Tibial nerve (tissue), 4 donors: Measurements from ENCODE around the gene ABHD8. TPM values are rescaled to one million over a fixed set of nuclear protein-coding genes. Genes with fewer than 3 reads are reported as not detected.

Experiments used
- DNase-seq, 2 donors: peaks; one replicate each; pipeline ENCODE4 v3.0.0-alpha.2; 2019; ENCODE audit warnings: low spot score in 2 of 2
- H3K27ac ChIP-seq, 4 donors: fragments of 200-600 bp; sonication (generic) in 3 of 4; one replicate each; pipeline ENCODE4 v1.5.1; 2017 to 2019; ENCODE audit warnings: mild to moderate bottlenecking in 1 of 4
- H3K27me3 ChIP-seq, 2 donors: fragments of 200-600 bp; sonication (generic) in 1 of 2; one replicate each; pipeline versions ENCODE4 v1.5.1 to v1.6.0; 2017 to 2019
- H3K36me3 ChIP-seq, 3 donors: fragments of 200-600 bp; sonication (generic); one replicate each; pipeline ENCODE4 v1.5.1; 2018 to 2019
- H3K4me1 ChIP-seq, 4 donors: fragments of 200-600 bp; sonication (generic) in 3 of 4; one replicate each; pipeline ENCODE4 v1.5.1; 2017 to 2019
- H3K4me3 ChIP-seq, 4 donors: fragments of 200-600 bp; sonication (generic) in 3 of 4; one replicate each; pipeline ENCODE4 v1.5.1; 2017 to 2019; ENCODE audit warnings: mild to moderate bottlenecking in 1 of 4, moderate library complexity in 1 of 4
- H3K9me3 ChIP-seq, 4 donors: fragments of 200-600 bp; sonication (generic) in 3 of 4; one replicate each; pipeline ENCODE4 v1.5.1; 2017 to 2019
- EP300 ChIP-seq, 2 donors: sonication (generic); formaldehyde crosslinking; IDR thresholded peaks; one replicate each; pipeline ENCODE4 v1.6.1; 2017; ENCODE audit warnings: antibody characterized with exemption in 2 of 2, mild to moderate bottlenecking in 1 of 2
- POLR2A ChIP-seq, 2 donors: fragments of 450-650 bp; IDR thresholded peaks; one replicate each; pipeline ENCODE4 v1.6.1; 2017; ENCODE audit warnings: antibody characterized with exemption in 2 of 2, mild to moderate bottlenecking in 2 of 2, moderate library complexity in 2 of 2
- WGBS, 2 donors: methylation state at CpG; one replicate each; pipeline ENCODE4 v1.1.5; 2018; 5-methylcytosine and 5-hydroxymethylcytosine counted together
- total RNA-seq, 4 donors: library from RNA; depleted of rRNA; stranded (reverse); fragments of >200 nt; gene quantifications; one replicate each; pipeline ENCODE4 v1.1.0, GENCODE V29; 2016
- TF ChIP-seq, protein P1 (sequence below), 5 experiments: fragments of 200-600 bp in 3 of 5; fragments of 450-650 bp in 2 of 5; sonication (generic) in 3 of 5; IDR thresholded peaks; one replicate each; pipeline ENCODE4 v1.5.1; 2016 to 2019; ENCODE audit warnings: antibody characterized with exemption in 5 of 5, mild to moderate bottlenecking in 3 of 5, moderate library complexity in 2 of 5

Gene ABHD8
- total RNA-seq, 4 donors from 2014 or later, result 15.7 to 22.9 (median 19.9) TPM

DNA sequence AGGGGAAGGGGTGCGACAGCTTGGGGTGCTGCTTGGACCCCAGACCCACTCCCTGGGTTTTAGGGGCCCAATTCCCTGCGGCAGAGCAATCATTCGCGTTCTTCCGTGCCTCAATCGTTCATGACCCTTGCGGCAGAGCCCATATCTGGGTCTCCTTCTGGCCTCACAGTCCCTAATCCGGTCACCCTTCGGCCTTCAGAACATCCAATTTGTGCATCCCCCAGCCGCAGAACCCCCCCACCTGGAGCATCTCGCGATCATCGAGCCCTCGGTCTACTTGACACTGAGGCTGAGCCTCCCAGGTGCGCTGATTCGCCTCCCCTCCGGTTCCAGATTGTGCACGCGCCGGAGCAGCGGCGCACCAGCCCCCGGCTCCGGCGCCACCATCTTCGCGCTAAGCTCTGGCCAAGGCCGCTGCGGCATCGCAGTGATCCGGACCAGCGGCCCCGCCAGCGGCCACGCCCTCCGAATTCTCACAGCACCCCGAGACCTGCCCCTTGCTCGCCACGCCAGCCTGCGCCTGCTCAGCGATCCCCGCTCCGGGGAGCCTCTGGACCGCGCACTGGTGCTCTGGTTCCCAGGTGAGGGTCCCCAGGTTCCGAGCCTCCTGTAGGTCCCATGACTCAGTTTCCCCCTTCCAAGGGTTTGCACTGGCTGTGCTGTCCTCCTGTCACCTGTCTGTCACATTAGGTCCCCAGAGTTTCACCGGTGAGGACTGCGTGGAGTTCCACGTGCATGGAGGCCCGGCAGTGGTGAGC lies 34.6 kb upstream of the ABHD8 start:
- Histone ChIP-seq H3K27me3 (no peaks in the 10 kb centered on the region), H3K9me3 (no peaks in the 10 kb centered on the region), H3K4me3 (peak overlapping the region; percentile 58 to 76 (median 62)), H3K27ac (peak overlapping the region in 3 of 4 donors; percentile 50 to 94 (median 91)), H3K4me1 (peaks cover 0 to 61% (median 24%) of the 10 kb centered on the region in 4 donors), H3K36me3 (peaks cover 0 to 32% (median 0%) of the 10 kb centered on the region in 3 donors)
- TF ChIP-seq POLR2A (IDR thresholded peaks at IDR 0.05) (no peak), EP300 (IDR thresholded peaks at IDR 0.05) (no peak)
- TF ChIP-seq, protein P1, sequence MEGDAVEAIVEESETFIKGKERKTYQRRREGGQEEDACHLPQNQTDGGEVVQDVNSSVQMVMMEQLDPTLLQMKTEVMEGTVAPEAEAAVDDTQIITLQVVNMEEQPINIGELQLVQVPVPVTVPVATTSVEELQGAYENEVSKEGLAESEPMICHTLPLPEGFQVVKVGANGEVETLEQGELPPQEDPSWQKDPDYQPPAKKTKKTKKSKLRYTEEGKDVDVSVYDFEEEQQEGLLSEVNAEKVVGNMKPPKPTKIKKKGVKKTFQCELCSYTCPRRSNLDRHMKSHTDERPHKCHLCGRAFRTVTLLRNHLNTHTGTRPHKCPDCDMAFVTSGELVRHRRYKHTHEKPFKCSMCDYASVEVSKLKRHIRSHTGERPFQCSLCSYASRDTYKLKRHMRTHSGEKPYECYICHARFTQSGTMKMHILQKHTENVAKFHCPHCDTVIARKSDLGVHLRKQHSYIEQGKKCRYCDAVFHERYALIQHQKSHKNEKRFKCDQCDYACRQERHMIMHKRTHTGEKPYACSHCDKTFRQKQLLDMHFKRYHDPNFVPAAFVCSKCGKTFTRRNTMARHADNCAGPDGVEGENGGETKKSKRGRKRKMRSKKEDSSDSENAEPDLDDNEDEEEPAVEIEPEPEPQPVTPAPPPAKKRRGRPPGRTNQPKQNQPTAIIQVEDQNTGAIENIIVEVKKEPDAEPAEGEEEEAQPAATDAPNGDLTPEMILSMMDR (IDR thresholded peaks at IDR 0.05), result no peak
- WGBS, 2 donors, result 0 to 13% methylated on average over 28 to 34 of the region's 50 CpGs
- DNase-seq, result no peak

DNA sequence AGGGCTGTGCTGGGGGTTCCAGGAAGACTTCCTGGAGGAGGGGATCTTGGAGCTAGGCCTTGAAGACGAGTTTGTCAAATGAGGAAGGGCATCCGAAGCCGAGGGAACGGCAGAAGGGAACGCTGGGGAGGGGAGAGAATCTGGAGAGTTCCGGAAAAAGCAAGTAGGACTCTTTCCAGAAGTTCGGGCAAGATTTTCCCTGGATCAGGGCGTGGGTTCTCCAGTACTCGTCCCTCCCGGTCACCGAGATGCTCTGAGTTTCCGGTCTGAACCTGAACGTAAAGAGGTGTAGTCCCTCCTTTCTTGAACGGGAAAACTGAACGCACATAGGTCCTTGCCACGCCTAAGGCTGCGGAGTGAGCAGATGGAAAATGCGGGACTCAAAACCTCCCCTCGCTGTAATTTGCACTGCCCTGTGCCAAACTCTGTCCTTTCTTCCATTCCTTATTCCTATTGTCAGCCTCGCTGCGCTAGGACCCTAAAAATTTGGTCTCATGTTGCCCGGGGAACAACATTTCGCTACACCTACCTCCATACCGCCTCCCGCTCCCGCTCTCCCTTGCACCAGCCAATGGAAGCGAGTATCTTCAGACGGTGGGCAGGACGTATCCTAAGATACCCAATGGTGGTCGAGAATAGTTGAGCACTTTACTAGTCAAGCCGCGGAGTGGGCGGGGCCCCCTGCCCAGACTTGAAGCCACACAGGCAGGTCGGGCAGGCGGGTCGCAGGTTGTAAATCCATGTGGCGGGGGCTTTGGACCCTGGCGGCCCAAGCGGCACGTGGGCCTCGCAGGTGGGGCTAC lies 33.8 kb upstream of the ABHD8 start, which contains the start of gene GTPBP3:
TSS of gene GTPBP3 (plus strand) at position 682 of the 803 bp plus-strand sequence. CDS start at position 741, 59 bp downstream.
- WGBS, 2 donors, result 0 to 1% methylated on average over 37 to 41 of the region's 41 CpGs
- peak within 1 kb of the TSS; percentile 86 to 94 (median 88) for H3K27ac ChIP-seq
- DNase-seq, result peak; percentile 97 to 98
- peaks cover 0 to 65% (median 24%) of the 10 kb centered on the region in 4 donors for H3K4me1 ChIP-seq
- H3K27me3 ChIP-seq, result no peaks in the 10 kb centered on the region
- peak within 1 kb of the TSS; percentile 58 to 76 (median 62) for H3K4me3 ChIP-seq
- TF ChIP-seq, protein P1 (IDR thresholded peaks at IDR 0.05), result peak in 1 of 5 experiments; percentile 27
- TF ChIP-seq EP300 (IDR thresholded peaks at IDR 0.05) (peak in 1 of 2 donors; percentile 85), POLR2A (IDR thresholded peaks at IDR 0.05) (peak in 1 of 2 donors; percentile 46)
- peaks cover 0 to 31% (median 0%) of the 10 kb centered on the region in 3 donors for H3K36me3 ChIP-seq
- no peaks in the 10 kb centered on the region for H3K9me3 ChIP-seq

DNA sequence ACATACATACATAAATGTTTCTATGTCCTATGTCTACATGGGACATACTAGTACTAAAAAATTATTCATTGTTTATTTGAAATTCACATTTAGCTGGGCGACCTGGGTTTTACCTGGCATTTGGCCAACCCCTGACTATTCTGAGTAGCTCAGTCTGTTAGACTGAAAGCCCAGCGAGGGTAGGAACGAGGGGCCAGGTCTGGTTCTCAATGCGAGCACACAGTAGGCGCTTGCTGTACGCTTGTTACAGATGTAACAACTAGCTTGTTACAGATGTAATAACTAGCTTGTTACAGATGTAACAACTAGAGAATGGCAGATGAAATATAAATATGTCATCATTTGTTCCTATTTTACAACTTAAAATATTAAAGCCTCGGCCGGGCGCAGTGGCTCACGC lies 32.4 kb upstream of the ABHD8 start:
- no peak for DNase-seq
- WGBS, 2 donors, result 67 to 73% methylated on average over 10 of the region's 10 CpGs
- H3K27ac ChIP-seq, result peak overlapping the region in 1 of 4 donors; percentile 86
- H3K27me3 ChIP-seq, result no peaks in the 10 kb centered on the region
- TF ChIP-seq POLR2A (IDR thresholded peaks at IDR 0.05), result no peak
- TF ChIP-seq, protein P1 (IDR thresholded peaks at IDR 0.05), result no peak
- no peak for TF ChIP-seq EP300 (IDR thresholded peaks at IDR 0.05)
- peak overlapping the region in 1 of 4 donors; percentile 60 for H3K4me3 ChIP-seq
- H3K4me1 ChIP-seq, result peaks cover 0 to 59% (median 24%) of the 10 kb centered on the region in 4 donors
- peaks cover 0 to 24% (median 0%) of the 10 kb centered on the region in 3 donors for H3K36me3 ChIP-seq
- H3K9me3 ChIP-seq, result no peaks in the 10 kb centered on the region

DNA sequence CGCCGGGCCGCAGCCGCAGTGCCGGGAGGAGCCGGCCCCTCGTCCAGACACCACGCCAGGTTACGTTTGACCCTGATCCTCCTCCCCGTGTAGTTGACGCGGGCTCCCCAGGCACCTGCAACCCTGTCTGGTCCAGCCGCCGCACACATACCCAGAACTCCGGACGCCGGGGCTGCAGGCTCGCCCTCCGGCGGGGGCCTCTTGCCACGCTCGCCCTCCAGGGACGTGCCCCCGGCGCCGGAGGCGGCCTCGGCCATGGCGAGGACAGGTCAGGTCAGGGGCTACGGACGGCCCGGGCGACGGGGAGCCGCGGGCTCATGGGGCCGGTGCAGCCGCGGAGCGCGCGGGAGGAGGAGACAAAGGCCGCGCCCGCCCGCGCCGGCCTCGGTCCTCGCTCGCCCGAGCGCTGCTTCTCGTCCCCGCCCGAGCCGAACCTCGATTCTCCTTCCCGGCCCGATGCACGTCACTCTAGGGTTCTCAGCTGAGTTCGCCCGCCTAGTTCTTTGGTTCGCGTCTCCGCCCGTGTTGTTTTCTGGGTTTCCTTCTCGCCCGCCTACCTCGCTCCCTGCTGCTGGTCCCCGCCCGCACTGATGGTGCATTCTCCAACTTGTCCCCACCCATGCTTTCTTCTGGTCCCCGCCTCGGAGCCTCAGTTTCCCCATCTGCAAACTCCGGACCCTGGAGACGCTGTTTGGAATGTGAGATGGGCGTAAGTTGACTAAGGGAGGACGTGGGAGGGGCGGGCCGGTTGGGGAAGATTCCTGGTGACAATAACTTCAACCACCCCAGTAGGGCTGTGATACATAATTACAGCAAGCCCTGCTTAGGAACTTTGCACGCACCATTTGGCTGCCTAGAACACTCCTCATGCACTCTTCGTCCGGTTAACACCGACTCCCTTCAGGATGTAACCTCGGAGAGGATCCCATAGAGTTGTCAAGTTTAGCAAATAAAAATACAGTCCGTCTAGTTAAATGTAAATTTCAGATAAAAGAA lies 31.5 kb upstream of the ABHD8 start, which contains the start of gene ANO8:
TSS of gene ANO8 (minus strand) at position 442 of the 996 bp plus-strand sequence. CDS start at position 257, 185 bp downstream.
- peaks cover 0 to 32% (median 0%) of the 10 kb centered on the region in 3 donors for H3K36me3 ChIP-seq
- H3K4me3 ChIP-seq, result peak within 1 kb of the TSS; percentile 64 to 82 (median 70)
- H3K4me1 ChIP-seq, result peaks cover 0 to 53% (median 23%) of the 10 kb centered on the region in 4 donors
- H3K27ac ChIP-seq, result peak within 1 kb of the TSS; percentile 53 to 86 (median 80)
- TF ChIP-seq EP300 (IDR thresholded peaks at IDR 0.05) (peak; percentile 54 to 78), POLR2A (IDR thresholded peaks at IDR 0.05) (peak in 1 of 2 donors; percentile 57)
- TF ChIP-seq, protein P1 (IDR thresholded peaks at IDR 0.05), result peak in 1 of 5 experiments; percentile 39
- peak; percentile 85 to 94 for DNase-seq
- H3K27me3 ChIP-seq, result no peaks in the 10 kb centered on the region
- H3K9me3 ChIP-seq, result no peaks in the 10 kb centered on the region
- 2 to 3% methylated on average over 45 to 58 of the region's 86 CpGs for WGBS, 2 donors
